ENCODE data around the gene CRLF1. TPM values are rescaled to one million over a fixed set of nuclear protein-coding genes. Genes with fewer than 3 reads are reported as not detected.
A peak's percentile ranks its signal among the peaks of the same experiment; 100 is the strongest.

The CRLF1 gene
- total RNA-seq, 1 experiment from 2014 or later, result 1.1 TPM

DNA sequence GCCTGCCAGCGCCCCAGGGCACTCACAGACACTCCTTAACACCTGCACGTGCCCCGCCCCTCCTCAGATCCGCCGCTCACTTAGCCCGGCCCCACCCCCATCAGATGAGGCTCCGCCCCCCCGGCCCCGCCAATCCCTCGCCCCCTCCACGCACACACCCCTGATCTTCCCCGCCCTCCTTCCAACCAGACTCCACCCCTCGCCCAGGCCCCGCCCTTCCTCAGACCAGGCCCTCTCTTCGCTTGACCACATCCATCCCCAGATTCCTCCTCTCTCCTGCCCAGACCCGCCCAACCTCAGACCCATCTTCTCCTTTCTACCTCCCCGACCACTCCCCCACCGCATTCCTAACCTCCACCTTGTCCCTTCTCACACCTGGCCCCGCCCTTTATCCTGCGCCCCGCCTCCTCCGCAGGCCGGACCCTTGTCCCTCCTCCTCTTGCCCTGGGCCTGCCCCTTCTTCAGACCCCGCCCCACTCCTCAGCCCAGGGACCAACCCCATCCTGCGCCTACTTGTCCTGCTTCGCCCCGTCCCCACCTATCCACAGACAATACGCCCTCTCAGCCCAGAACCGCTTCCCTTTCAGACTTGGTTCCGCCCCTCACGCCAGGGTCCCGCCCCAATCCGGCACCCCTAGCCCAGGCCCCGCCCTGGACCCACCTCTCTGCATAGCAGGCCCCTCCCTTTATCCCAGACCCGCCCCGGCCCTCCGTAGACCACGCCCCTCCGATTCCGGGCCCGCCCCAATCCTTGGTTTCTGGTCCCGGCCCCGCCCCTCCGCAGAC is 29.8 kb upstream of the CRLF1 start:
- DNase-seq (ENCODE audit: low read depth), result peak; percentile 92

DNA sequence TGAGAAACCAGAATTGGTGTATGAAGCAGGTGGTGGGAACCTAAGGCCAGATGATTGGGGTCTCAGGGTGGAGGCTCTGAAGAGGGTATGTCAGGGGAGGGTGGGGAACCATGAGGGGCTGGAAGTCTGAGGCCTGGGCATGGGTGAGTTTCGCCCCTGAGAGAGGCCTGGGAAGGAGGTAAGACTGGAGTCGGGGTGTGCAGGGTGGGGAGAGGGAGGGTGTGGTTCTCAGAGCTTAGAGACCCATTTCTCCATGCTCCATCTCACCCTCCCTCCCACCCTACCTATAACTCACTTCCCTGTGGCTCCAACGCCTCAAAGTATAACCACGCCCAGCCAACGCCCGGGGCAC is 29.2 kb upstream of the CRLF1 start:
- no peak for DNase-seq (ENCODE audit: low read depth)

DNA sequence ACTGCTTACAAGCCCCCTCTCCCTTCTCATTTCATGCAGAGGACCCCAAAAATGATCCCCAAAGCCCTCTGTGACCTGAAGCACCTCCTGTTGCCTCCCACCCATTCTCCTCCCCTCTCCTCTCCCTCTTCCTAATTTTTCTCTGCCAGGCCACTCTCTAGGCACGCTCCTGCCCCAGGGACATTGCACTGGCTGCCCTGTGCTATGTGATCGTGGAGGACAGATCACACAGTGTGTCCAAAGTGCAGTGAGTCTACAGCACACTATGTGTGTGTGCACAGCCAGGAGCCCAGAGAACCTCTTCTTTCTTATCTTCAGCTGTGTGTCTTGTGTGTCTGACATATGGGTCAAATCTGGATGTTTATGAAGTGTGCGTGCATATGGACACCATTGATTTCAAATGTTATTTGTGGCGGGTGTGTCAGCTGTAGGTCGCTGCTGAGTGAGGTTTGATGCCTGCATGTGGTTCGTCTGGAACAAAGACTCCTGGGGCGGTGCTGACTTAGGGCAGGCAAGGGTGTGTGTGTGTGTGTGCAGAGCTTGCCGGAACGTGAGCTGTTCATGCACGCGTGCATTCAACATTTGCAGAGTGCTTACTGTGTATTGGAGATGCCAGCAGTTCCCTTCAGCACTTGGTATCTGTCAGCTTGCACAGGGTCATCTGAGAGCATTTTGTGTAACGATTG is 28.2 kb upstream of the CRLF1 start:
- DNase-seq (ENCODE audit: low read depth), result no peak

DNA sequence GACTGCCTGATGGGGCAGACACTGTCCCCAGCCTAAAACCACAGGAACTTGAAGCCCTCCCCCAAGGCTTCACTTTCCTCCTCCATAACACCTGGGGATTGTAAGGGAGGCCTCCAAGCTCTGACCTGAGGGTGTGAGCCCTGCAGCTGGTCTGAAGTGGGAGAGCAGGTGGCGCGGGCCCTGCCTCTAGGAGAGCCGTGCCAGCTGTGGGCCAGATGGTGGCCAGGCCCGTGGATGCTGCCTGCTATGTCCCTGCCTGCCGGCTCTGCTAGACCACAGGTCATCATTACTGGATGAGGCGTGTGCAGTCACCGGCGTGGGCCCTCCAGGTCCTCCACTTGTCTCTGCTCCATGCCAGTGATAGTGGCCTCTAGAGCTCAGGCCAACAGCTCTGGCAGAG is 26.7 kb upstream of the CRLF1 start:
- DNase-seq (ENCODE audit: low read depth), result no peak

DNA sequence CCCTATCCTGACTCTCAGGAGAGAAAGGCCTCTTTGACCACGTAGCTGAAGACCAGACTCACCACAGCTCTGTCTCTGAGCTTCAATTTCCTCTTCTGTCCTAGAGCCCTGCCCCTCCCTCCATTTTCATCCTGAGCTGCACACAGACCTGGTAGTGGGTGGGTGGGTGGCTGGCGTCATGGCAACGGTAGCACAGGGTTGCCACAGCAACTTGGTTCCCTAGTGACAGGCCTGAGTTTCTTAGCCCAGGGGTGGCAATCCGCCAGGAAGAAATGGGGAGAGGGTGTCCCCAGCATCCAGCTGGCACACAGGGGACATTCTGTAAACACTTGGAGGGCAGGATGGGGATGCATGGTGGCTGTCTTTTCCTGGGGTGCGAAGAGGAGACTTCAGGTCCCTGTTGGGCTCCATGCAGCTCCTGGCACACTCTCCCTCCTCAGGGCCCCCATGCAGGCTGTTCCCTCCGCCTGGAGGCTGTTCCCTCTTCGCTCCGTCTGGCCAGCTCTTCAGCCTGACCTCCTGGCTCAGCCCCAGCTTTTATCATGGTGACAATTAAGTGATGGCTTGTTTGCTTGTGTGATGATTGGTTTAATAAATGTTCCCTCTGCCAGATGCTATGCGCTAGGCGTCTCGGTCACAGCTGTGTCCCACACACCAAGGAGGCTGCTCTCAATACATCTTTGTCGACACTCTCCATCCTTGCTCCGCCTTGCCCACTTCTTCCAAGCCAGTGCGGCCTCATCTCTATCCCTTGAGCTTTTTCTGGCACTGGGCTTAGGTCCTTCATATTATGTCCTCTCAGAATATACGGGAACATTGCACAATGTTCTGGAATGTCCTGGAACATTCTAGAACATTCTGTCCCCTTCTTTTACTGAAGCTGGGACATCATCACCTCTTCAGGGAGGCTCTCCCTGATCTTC is 22.8 kb upstream of the CRLF1 start:
- no peak for DNase-seq (ENCODE audit: low read depth)

DNA sequence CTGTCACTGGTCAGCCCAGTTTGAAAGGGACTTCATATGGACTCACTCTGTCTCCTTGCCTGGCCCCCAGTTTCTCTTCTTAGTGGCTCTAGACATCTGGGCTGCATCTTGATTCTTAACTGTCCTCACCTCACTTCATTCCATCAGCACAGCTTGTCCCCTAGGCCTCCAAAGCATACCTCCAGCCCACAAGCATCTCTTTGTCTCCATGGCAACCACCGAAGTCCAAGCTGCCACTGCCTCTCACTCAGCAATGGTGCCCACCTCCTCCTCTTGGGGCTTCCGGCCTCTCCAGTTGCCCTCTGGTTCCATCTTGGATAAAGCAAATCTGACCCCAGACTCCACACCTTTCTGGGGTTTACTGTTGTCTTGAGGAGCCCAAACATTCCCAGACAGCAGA is 20.3 kb upstream of the CRLF1 start:
- no peak for DNase-seq (ENCODE audit: low read depth)

DNA sequence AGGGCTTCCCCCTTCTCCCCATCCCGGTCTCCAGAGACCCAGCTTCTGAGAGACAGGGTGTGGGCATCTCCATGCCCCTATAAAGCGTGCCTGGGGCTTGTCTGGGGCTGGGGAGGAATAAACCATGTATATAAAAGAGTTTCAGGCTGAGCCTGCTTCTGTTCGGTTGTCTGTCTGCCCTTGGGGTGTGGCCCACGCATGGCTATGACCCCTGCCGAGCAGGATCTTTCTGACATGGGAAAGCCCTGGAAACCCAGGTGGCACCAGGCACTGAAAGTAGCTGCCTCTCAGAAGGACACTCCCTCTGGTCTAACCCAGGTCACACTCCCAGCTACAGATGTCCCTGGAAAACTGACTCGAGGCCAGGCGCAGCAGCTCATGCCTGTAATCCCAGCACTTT is 14.3 kb upstream of the CRLF1 start:
- no peak for DNase-seq (ENCODE audit: low read depth)

DNA sequence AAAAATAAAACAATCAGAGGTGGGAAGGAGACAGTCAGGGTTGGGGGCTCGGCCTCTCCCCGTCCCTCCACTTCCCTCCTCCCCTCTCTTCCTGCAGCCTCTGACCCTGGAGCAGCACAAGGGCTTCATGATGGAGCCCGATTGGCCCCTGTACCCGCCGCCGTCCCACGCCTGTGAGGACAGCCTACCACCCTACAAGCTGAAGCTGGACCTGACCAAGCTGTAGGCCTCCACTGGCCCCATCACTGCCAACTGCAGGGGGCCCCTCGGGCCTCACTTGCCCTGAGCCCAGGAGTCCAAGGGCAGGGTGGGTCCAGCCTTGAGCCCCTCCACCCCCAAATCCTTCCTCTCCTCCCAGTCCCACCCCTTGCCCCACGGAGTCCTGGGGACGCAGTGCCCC is 13.7 kb upstream of the CRLF1 start:
- DNase-seq (ENCODE audit: low read depth), result no peak

DNA sequence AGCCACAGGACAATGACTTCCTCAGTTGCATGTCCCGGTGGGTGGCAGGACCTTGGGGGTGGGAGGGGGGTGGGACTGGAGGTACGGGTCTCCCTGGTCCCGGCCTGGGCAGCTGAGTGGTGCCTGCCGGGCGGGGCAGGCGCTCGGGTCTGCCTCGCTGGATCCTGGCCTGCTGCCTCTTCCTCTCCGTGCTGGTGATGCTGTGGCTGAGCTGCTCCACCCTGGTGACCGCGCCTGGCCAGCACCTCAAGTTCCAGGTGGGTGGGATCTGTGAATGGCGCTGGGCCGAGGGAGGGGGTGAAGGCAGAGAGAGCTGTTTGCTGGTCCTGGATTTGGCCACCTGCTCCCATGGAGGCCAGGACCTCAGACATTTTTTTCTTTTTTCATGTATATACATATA is 11.6 kb upstream of the CRLF1 start:
- no peak for DNase-seq (ENCODE audit: low read depth)

DNA sequence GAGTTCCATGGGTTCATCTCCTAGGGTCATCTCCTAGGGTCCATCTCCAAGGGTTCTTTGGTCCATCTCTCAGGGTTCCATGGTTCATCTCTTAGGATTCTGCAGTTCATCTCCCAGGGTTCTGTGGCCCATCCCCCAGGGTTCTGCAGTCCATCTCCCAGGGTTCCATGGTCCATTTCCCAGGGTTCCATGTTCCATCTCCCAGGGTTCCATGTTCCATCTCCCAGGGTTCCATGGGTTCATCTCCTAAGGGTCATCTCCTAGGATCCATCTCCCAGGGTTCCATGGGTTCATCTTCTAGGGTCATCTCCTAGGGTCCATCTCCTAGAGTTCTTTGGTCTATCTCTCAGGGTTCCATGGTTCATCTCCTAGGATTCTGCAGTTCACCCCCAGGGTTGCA is 11.0 kb upstream of the CRLF1 start:
- no peak for DNase-seq (ENCODE audit: low read depth)

DNA sequence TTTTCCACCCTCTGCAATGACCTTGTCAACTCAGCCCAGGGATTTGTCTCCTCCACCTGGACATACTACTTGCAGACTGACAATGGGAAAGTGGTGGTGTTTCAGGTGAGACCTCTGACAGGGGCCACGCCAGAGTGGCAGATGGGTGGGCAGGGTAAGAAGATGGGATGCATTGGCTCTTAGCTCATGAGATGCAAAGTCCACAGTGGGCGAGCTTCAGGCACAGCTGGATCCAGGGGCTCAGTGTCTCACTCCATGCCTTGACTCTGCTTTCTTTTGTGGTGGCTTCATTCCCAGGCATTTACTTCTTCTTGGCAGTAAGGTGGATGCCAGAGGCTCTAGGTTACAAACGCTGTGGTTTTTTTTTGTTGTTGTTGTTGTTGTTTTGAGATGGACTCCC is 9.4 kb upstream of the CRLF1 start:
- DNase-seq (ENCODE audit: low read depth), result no peak

DNA sequence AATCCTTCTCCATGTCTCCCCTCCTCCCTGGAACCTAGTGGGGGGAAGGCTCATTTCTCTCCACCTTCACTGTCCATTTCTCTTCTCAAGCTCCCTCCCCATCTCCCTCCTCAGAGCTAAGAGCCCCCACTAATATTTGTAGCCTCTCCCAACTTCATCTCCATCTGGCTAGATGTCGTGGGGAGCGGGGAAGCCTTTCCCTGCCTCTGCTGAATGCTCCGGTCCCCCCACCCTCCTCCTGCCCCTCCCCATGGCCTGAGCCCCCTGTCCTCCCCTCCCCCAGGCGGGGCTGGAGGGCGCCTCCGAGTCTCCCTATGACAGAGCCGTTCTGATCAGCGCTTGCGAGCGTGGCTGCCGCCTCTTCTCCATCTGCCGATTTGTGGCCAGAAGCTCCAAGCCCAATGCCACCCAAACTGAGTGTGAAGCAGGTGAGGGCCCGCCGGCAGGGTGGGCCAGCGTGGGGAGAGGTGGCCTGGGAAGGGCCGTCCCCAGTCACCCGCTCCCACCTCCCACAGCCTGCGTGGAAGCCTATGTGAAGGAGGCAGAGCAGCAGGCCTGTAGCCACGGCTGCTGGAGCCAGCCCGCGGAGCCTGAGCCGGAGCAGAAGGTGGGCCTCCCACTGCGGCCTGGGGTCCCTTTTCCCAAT is 7.1 kb upstream of the CRLF1 start:
- no peak for DNase-seq (ENCODE audit: low read depth)

DNA sequence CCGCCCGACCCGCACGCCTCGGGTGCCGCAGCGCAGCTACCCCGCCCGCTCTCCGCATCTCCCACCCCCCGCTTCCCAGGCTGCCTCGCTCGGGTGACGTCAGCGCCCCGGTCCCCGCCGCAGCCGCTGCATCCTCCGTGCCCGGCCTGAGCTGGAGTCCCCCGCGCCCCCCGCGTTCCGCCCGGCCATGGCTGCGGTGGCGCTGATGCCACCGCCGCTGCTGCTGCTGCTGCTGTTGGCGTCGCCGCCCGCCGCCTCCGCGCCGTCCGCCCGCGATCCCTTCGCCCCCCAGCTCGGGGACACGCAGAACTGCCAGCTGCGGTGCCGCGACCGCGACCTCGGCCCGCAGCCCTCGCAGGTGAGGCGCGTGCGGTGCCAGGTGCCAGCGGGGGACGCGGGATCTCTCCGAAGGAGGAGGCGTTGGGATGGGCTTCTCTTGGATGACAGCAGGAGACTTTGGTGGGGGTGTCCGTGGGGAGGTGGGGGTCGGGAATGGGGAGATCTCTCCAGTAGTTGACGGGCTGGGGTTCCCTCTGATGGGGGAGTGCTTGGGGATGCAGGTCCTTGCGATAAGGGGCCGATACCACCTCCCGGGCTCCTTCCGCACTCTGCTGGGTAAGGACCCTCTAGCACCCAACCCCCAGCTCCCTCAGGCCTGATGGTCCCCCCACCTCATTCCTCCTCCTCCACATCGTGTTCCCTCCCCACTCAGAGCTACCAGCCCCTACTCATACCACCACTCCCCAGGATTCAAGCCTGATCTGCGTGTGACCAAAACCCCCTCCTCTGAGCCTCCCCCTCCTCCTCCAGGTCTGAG is 6.4 kb upstream of the CRLF1 start, which contains the start of gene TMEM59L:
TMEM59L (plus strand) TSS at position 99 of the 817 bp plus-strand sequence; CDS start at position 188, 89 bp downstream.
- no peak for DNase-seq (ENCODE audit: low read depth)

DNA sequence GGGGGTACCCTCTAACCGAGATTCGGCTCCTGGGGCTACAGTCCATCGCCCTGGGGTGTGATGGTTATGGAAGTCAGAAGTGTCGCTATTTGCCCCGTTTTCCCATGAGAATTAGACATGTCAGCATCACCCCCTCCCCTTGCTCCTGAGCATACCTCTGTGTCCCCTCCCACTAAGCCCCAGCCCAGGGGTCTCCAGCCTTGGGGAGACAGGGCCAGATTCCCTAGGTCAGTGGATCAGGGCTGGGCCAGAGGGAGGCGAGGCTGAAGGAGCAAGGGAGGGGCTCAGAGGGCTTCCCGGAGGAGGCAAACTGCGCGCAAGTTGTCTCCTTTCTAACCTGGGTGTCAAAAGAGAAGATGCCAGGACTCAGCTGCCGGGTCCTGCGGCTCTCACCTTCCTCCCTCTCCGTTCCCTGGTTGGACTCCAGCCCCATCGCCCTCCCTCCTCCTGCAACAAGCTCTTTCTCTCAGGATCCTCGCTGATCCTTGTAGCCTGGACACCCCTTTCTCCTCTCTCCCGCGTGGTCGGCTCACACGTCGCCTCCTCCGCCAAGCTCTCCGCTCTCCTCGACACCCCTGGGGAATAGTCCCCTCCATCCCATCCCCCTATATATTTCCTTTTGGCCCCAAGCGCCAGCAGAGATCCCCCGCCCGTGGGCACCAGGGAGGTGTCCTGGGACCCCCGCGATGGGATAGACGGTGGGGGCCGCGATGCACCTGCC is 5.6 kb upstream of the CRLF1 start:
- DNase-seq (ENCODE audit: low read depth), result no peak

DNA sequence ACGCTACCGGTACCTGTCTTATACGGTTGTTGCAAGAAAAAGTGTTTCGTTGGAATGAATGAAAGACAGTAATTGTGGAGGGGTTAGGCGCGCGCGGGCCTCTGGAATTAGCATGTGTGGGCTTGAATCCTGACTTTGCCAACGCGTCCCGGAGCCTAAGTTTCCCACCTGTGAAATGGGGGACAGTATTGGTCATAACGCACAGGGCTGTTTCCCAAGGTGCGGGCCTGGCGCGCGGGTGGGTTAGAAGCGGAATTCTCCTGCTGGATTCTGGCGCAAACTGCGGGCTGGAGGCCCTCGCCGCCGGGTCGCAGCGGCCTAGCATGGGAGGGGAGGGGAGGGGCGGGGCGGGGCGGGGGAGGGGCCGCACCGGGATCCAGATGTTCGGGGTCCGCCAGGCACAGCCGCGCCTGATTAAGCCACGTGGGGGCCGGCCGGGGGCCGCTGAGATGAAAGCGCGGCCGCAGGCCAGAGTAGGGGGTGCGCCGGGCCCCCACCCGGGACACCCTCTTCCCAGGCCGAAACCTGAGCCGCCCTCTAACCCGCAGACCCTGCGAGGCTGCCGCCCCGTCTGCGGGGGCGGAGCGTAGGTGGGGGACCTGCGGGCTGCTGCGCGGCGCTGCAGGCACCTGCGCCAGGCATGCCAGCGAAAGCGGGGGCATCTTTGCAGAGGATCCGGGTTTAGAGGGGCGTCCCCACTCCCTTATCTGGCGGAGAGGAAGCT is 4.9 kb upstream of the CRLF1 start:
- no peak for DNase-seq (ENCODE audit: low read depth)

DNA sequence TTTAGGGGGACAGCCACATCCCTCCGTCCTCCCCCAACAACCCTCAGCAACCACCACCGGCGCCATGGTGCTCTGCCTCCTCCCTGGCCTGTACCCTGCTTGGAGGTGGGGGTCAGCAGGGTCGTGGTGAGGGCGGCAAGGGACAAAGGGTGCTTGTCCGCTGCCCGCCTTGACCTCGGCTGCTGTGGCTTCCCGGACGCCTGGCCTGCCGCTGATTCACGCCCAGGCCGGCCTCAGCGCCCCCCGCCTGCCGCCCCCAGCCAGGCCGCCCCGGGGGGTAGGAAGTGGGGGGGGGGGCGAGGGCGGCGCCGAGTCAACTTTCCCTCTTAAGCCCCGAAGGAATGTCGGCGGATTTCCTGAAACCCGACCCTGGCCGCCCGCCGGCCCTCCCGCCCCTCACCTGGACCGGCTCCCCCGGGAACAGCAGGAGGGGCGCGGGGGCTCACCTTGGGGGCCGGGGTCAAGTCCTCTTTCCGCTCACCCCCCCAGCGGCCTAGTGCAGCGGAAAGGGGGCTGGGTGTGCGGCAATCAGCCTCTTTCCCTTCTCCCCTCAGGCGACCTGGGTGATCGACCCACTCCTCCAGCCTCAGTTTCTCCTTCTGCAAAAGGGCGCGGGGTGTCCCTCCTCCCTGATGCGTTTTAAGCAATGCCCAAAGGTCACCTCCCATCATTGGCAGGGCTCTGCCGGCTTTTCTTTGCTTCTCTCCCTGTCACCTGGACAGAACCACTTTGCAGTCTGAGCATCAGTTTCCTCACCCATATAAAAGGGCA is 4.1 kb upstream of the CRLF1 start:
- no peak for DNase-seq (ENCODE audit: low read depth)

DNA sequence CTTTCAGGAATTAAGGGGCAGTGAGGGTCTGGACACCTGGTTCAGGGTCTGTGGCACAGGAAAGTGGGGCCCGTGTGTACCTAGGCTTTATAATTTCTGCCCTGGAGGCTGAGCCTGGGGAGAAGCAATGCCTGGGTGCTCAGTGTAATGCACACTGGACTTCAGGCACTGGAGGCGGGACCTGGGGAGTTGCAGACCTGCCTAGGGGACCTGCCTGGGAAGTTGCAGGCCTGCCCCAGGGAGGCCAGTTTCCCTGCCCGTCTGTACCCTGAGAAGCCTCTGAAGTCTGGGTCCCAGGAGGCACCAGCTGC is 3.6 kb upstream of the CRLF1 start:
- no peak for DNase-seq (ENCODE audit: low read depth)

DNA sequence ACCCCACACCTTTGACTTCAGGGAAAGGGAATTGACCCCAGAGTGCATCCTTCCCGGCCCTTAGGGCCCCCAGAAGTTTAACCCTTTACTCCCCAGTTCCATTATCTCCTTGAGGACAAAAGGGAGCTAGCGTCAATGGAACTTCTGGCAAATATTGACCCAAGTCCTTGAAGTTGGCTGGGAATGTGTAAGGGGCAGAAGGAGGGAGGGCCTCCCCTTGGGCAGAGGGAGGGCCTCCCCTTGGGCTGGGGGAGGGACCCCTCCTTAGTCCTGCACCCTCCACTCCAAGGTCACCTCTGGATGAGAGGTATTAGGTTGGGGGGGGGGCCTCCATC is 3.1 kb upstream of the CRLF1 start:
- DNase-seq (ENCODE audit: low read depth), result no peak
